C4-2B (cell line): ENCODE measurements around the gene STXBP1.

Experiments
- ZFX ChIP-seq: fragments of 450-650 bp; IDR thresholded peaks from 2 replicates; pipeline ENCODE4 v1.6.1; 2017
- TF ChIP-seq, protein P1 (sequence below): fragments of 450-650 bp; conservative IDR thresholded peaks from 2 replicates; pipeline ENCODE4 v1.5.1; 2017; ENCODE audit warnings: mild to moderate bottlenecking

DNA sequence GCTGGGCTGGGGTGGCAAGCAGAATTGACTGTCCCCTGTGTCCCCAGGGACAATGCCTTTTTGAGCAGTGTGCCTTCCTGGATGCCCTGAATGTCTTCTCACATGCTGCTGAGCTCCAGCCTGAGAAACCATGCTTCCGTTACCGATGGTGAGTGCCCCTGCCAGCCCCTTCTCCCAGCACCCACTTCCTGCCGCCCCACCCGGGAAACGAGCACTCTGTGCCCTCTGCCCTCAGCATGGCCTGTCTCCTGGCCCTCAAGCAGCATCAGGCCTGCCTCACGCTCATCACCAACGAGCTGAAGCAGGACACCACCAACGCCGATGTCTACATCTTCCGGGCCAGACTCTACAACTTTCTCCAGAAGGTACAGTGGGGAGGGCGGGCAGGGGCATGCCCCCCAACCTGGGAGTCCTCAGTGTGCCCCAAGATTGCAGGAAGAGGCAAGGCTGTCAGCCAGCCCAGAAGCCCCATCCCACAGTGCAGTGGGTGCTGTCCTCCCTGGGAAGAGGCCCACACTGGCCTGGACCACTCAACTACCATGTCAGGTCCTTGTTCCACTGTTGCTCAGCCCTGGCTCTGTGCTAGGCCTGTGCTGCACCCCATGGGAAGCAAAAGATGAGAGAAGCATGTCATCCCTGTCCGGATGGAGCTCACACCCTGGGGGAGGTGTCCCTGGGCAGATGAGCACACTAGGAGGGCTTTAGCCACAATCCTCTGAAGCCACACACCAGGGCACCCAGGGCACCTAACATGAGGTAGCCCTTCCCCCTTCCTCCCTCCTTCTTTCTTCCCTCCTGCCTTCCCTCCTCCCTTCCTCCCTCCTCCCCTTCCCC lies 108.2 kb downstream of the STXBP1 start:
- TF ChIP-seq, protein P1, sequence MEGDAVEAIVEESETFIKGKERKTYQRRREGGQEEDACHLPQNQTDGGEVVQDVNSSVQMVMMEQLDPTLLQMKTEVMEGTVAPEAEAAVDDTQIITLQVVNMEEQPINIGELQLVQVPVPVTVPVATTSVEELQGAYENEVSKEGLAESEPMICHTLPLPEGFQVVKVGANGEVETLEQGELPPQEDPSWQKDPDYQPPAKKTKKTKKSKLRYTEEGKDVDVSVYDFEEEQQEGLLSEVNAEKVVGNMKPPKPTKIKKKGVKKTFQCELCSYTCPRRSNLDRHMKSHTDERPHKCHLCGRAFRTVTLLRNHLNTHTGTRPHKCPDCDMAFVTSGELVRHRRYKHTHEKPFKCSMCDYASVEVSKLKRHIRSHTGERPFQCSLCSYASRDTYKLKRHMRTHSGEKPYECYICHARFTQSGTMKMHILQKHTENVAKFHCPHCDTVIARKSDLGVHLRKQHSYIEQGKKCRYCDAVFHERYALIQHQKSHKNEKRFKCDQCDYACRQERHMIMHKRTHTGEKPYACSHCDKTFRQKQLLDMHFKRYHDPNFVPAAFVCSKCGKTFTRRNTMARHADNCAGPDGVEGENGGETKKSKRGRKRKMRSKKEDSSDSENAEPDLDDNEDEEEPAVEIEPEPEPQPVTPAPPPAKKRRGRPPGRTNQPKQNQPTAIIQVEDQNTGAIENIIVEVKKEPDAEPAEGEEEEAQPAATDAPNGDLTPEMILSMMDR = no peak
- no peak for TF ChIP-seq ZFX
